GM08714 (cell line): ENCODE results near the gene WHRN.

Experiments used
- H3K4me3 ChIP-seq: fragments of 200-500 bp; sonication (Bioruptor generic); 2 replicates; pipeline ENCODE4 v1.5.1; 2014; ENCODE audit warnings: mild to moderate bottlenecking, low read length, inconsistent platforms
- ZNF274 ChIP-seq: IDR thresholded peaks from 2 replicates; pipeline ENCODE4 v1.6.1; 2012; ENCODE audit warnings: mild to moderate bottlenecking, low read depth, low read length

WHRN gene

DNA sequence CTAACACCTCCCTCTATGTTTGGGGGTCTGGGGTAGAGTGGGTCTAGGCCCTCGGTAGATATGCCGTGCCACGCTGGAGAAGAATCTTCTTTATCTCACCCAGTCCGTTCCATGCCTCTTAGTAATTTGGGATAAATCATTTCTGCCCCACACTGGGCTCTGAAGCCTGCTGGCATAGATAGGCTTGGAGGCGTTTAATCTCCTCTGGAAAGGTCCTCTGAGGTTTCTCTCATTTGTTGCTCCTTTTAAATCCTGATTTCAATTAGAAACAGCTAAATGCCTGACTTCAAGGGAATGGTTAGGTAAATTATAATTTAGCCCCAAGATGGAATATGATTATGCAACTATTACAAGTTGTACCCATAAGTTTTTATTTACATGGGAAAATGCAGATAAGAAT is 59.7 kb downstream of the WHRN start:
- no peak for TF ChIP-seq ZNF274
- H3K4me3 ChIP-seq: no peak overlapping the region

DNA sequence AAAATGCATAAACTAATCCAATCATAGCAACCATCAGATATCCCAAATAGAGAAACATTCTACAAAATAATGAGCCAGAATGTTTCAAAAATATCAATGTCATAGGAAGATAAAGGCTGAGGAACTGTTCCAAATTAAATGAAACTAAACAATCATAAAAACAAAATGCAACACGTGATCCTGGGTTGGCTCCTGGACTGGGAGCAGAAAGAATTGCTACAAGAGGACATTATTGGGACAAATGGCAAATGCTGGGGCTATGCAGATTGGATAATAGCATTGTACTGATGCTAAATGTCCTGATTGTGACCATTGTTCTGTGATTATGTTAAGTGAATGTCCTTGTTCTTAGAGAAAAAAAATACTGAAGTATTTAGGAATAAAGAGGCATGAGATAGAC is 63.3 kb downstream of the WHRN start:
- H3K4me3 ChIP-seq: no peak overlapping the region
- no peak for TF ChIP-seq ZNF274

DNA sequence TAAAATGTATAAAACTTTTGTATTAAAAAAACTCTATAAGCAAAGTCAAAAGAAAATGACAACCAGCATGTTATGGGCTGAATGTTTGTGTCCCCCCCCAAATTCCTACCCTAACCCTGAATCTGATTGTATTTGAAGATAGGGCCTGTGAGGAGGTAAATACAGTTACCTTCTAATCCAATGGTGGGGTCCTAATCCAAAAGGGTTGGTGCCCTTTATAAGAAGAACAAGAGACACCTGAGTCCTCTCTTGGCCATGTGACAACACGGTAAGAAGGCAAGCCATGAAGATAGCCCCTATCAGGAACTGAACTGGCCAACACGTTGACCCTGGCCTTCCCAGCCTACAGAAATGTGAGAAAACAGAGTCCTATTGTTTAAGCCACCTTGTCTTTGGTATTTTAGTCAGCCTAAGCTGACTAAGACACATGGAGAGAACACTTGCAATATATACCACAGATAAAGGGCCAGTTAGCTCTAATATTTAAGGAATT is 67.8 kb downstream of the WHRN start:
- no peak overlapping the region for H3K4me3 ChIP-seq
- no peak for TF ChIP-seq ZNF274

DNA sequence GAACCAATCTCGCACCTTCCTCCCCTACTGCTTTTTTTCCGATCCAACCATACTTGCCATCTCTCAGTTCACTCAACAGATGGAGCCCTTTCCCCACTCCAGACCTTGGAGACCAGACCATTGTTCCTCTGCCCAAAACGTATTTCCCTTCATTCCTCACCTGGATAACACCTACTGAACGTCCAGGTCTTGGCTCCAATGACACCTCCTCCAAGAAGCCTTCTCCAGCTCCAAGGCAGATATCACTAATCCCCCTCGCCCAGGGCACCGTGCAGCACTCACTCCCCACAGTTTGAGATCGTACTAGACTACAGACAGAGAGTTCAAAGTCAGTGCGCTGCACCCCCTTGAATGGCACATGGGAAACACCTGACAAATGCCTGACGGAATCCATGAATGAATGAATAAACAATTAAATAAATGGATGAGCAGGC is 70.4 kb downstream of the WHRN start:
- no peak for TF ChIP-seq ZNF274
- no peak overlapping the region for H3K4me3 ChIP-seq

DNA sequence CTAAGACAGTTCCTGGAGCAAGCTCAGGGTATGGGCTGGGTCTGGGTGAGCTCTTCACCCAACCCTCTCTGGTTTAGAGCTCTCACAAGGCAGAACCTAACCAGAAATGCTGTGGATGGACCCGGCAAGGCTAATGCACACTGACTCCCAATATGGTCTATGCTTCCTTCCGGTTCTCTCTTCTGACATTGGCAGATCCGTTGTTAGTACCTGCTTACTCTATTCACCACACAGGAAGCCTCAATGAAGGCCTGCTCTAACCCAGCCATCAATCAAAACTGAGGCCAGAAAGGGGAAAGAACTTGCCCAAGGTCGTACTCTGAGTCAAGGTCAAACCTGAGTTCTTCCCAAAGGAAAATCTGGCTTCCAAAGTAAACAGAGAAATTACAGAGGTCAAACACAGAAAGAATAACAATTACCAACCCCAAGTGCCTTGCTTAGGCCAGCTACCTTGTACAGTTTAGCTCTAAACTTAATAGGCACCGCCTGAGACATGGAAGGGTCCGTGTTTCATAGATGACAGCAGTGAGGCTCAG is 71.5 kb downstream of the WHRN start:
- H3K4me3 ChIP-seq: no peak overlapping the region
- no peak for TF ChIP-seq ZNF274

DNA sequence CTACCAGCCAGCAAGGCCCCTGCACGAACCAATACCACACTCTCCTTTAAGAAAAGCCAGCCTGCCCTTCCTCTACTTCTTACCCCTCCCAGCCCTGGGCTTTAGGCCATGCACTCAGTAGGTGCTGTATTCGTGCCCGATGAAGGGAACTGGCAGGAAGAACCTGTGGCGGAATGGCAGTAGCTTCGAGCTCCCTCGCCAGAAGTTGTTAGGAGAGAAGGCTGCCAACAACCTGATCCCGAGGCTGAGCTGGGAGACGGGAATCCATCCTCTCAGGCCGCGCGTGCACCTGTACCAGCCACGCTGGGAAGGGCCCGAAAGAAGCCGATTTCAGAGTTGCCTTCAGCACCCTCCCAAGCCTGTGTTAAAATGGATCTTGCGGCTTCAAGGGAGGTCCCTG is 72.2 kb downstream of the WHRN start:
- no peak for TF ChIP-seq ZNF274

DNA sequence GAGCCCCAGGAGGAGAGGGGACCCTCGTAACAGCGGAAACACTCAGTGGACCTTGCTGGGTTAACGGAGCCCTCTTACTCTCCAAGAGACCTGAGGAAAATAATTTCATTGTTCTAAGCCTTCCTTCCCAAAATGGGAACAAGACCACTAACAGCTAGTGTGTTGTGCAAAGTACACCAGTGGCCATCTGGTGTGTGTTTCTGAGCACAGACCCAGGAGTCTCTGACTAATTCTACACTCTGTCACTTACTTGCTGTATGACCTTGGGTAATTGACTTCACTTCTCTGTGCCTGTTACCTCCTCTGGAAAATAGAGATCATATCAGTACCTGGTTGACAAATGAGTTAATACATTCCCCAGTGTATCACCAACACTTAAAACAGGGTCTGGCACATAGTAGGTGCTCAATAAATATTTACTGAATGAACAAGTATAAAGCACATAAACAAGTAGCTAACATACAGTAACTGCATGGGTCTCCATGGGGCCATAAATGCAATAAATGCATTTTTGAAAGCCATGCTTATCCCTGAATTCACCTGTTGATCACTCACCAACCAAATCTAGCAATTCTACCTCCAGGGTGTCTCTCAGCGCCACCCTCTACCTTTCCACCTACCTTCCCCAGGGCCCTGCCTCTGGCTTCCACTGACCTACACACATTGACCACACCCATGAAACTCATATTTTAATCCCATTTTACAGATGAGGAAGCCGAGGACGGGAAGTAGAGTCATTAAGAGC is 72.8 kb downstream of the WHRN start:
- no peak for TF ChIP-seq ZNF274
- no peak overlapping the region for H3K4me3 ChIP-seq

More for the DNA sequence above, 72.2 kb downstream of the WHRN start:
- H3K4me3 ChIP-seq: no peak overlapping the region

DNA sequence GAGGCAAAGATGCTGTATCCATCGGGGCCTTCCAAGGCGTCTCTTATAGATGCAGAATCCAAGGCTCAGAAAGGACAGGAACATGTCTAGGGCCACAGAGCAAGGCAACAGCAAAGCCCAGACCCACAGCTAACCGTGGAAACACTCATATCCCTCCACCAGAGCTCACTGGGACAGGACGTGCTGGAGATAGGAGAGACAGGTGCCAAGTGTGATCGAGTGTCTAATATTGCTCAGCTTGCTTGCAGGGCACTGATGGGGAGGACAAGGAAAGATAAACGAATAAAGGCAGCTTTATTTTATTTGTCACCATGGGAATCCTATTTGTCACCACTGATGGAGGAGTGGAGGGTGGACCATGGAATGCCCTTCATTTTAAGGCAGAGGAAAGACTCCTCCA is 73.5 kb downstream of the WHRN start:
- no peak for TF ChIP-seq ZNF274
- no peak overlapping the region for H3K4me3 ChIP-seq

DNA sequence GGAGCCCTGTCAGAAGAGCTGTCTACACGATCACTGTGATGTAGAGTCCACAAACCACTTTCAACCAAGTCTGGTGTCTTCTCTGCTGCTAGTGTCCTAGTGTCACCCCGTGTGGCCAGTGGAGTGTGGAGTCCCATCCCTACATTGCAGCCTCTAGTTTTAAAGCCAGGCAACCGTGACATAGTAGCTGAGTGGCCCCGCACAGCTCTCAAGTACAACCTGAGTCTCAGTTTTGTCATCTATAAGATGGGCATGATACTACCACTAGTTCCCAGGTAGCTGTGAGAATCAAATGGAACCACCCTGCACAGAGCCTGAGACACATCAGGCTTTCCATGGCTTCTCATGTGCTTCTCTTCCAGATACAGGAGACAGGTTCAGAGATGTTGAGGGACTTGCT is 74.3 kb downstream of the WHRN start:
- no peak for TF ChIP-seq ZNF274
- H3K4me3 ChIP-seq: no peak overlapping the region

DNA sequence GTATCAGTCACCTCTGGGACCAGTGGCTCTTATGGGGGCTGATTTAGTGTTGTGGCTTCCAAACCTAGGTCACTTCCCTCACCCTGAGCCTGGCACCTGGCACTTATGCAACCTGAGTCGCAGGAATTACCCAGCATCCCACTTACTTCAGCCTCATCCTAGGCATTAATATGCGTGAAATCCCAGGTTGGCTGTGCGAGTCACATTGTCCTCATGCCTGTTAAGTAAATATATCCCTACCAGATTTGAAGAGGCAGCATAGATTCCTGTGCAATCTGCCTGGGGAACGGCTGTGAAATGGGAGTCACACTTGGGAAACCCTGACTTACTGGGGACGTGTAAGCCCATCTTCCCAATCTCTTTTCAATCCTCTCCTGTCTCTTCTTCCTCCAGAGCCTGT is 74.8 kb downstream of the WHRN start:
- no peak overlapping the region for H3K4me3 ChIP-seq
- no peak for TF ChIP-seq ZNF274

DNA sequence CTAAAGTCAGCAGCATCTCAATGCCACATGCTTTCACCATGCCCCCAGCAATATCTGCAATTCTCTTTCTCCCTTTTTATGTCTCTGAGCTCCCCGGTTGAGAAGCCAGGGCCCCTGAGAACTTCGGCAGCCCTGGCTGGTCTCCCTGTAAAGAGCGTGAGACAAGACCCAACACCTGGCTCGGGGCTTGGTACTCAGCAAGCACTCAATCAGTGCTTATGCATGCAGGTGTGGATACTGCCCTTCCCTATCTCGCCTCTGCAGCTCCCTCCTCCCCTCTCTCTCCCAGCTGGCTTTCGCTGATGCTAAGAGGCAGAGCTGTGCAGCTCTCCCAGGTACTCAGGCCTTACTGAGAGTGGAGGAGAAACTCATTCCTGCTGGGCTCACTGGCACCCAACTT is 75.8 kb downstream of the WHRN start:
- no peak overlapping the region for H3K4me3 ChIP-seq

DNA sequence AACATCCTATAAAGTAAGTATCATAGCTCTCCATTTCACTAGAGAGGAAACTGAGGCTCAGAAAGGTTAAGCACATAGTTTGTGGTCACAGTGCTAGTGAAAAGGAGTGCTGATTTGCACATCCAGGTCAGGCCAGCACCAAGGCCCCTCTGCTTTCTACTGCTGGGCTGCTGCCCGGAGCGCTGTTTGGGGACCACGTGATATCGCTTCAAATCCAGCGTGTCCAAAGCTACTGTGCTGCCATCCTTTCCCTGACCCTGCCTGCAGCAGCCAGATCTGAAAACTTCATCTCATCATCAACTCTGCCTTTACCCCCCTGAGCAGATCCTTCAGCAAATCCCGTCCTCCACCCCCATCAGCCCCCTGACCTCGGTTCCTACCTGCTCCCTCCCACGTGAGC is 76.8 kb downstream of the WHRN start:
- no peak for TF ChIP-seq ZNF274
- H3K4me3 ChIP-seq: no peak overlapping the region

More for the DNA sequence above, 75.8 kb downstream of the WHRN start:
- no peak for TF ChIP-seq ZNF274

DNA sequence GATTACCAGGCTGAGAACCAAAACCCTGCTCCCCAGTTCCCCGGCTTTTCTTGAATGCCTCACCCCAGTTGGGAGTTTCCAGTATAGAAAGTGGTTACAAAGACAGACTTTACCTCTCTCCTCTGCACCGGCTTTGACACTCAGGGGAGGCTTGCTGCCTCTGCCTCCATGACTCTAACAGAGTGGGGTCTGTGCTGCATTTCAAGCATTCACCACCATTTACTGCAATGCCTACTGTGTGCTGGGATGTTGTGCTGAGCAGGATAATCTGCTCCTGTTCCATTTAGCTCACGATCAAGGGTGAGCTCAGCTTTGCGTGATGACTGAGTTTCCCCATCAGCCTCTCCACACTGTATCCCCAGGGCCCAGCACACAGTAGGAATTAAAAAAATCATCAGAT is 77.6 kb downstream of the WHRN start:
- no peak for TF ChIP-seq ZNF274
- no peak overlapping the region for H3K4me3 ChIP-seq

DNA sequence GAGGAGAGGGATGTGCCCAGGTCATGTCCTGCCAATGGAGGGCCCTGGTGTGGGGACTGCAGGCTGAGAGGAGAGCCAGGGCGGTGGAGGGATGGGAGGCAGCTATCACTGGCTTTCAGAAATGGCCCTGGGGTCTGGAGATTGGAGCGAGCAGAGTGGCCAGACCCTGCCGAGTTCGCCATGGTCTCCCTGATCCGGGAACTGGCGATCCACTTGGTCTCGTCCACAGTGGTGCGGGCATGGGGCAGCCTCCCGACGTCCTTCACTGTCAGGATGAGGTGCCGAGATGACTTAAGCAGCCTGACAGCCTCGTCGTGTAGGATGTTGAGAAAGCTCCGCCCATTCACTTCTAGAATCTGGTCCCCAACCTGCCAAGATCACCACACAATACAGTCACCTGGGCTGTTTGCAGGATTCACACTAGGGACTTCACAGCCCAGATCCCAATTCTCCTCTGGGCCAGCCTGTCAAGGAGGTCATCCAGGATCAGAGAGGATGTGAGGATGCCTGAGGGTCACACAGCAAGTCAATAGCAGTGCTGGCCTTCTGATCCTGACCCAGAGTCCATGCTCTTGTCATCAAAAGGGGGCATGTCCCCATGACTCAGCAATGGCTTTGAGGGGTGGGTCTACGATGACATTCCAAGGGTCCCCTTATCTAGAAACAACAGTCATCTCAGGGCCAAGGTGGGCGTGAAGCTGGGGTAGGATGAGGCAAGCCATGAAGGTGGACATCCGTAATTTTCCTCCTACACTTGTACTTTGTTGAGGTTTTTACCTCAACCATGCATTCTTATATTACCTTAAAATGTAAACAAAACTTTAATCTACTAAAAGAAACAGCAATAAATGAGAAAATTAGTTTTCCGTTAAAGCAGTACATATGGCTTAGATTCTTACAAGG is 79.0 kb downstream of the WHRN start:
- TF ChIP-seq ZNF274: no peak
- H3K4me3 ChIP-seq: no peak overlapping the region

DNA sequence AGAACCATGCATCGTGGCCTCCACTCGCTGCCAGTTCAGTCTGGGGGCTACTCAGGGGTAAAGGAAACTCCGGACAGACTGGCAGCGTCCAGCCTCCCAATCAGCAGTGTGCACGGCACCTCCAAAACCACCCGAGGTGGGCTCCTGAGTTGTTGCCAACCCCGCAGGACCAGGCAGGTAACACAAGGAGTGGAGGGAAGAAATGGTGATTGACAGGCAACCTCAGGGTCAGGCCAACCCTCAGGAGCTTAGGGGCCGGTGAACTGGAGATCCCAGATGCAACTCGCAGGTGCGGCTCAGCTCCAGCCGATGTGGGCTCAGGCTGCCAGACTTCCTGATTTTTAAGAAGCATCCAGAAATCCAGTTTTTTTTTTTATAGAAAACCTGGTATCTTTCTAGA is 80.1 kb downstream of the WHRN start:
- H3K4me3 ChIP-seq: no peak overlapping the region
- TF ChIP-seq ZNF274: no peak

DNA sequence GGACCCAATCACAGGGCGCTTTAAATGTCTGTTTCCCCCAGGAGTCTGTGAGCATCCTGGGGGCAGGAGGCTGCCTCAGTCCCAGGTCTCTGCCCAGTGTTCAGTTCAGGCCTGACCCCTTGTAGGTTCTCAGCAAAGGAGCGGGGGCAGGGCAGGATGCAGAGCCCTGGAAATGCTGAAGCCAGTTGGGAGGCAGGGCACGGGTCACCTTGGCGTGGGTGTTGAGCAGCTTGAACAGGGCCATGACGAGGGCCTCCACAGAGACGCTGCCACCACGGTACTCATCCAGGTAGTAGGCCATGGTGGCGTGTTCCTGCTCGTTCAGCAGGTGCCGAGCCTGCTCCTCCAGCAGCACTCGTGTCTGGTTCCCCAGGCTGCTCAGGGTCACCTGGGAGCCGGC is 81.1 kb downstream of the WHRN start:
- no peak overlapping the region for H3K4me3 ChIP-seq
- no peak for TF ChIP-seq ZNF274
